HepG2 (cell line): Measurements from ENCODE around the gene ZMIZ1. TPM values are rescaled to one million over a fixed set of nuclear protein-coding genes. Genes with fewer than 3 reads are reported as not detected.
A peak's percentile ranks its signal among the peaks of the same experiment; 100 is the strongest.

Experiments
- ATAC-seq: fragments of 200-7000 bp; cut with Tn5 transposase; 3 replicates; pipeline ENCODE4 v1.9.1; 2020; ENCODE audit warnings: mild to moderate bottlenecking, moderate library complexity
- BruUV-seq: library from RNA; stranded (reverse); fragments of 400-500 nt; replicated peaks from 2 replicates; lab custom pipeline; 2021; lab: Mats Ljungman, UMichigan
- CTCF ChIA-PET: fragments of 300-600 bp; formaldehyde crosslinking; extraction: SDS; loops from one replicate; lab custom pipeline; 2021; ENCODE audit warnings: low total read pairs, inconsistent platforms, low intra/inter-chr PET ratio; lab: Yijun Ruan, JAX
- POLR2A ChIA-PET: fragments of 350-600 bp; sonication (Branson Sonifier 250); formaldehyde crosslinking; loops from one replicate; lab custom pipeline; 2020; ENCODE audit warnings: antibody characterized with exemption, inconsistent platforms; lab: Yijun Ruan, JAX
- DNase-seq: peaks from one replicate; pipeline ENCODE4 v3.0.0-alpha.2; 2015; ENCODE audit warnings: low spot score
- FAIRE-seq: peaks from 3 replicates; lab custom pipeline; 2011; peaks lifted over from hg19 to GRCh38; lab: Jason Lieb, UNC
- H2AFZ ChIP-seq: one replicate; pipeline ENCODE4 v1.6.1; 2011; ENCODE audit warnings: low read length, inconsistent platforms
- H3K27ac ChIP-seq: fragments of 300-600 bp; 3 replicates; pipeline ENCODE4 v1.8.0; 2011; ENCODE audit warnings: mixed run types, mild to moderate bottlenecking, mixed read lengths, low read length, inconsistent platforms; ENCODE audit not compliant: insufficient read depth; ENCODE audit errors: extremely low read length
- H3K27me3 ChIP-seq, 2 experiments: fragments of 200-600 bp in 1 of 2; 2 replicates in 1 of 2; 3 replicates in 1 of 2; pipeline versions ENCODE4 v1.6.0 to v1.8.0; 2011; ENCODE audit warnings: low read length in 2 of 2, mild to moderate bottlenecking in 2 of 2, moderate library complexity in 2 of 2, inconsistent platforms in 1 of 2; ENCODE audit not compliant: insufficient read depth in 2 of 2, control insufficient read depth in 1 of 2
- H3K36me3 ChIP-seq, 2 experiments: fragments of 200-600 bp in 1 of 2; replicated peaks in 1 of 2; 2 replicates in 1 of 2; 3 replicates in 1 of 2; pipeline versions ENCODE4 v1.5.1 to v1.8.0; 2011; ENCODE audit warnings: low read length in 2 of 2, inconsistent platforms in 1 of 2; ENCODE audit not compliant: insufficient read depth in 2 of 2, control insufficient read depth in 1 of 2
- H3K4me1 ChIP-seq: 2 replicates; pipeline ENCODE4 v1.5.1; 2012; ENCODE audit warnings: low read length, inconsistent platforms; ENCODE audit not compliant: insufficient read depth
- H3K4me2 ChIP-seq: 2 replicates; pipeline ENCODE4 v1.6.0; 2011; ENCODE audit warnings: low read depth, low read length, inconsistent platforms
- H3K4me3 ChIP-seq, 3 experiments: fragments of 200-600 bp in 1 of 3; sonication (generic), shearing (Covaris generic) in 1 of 3; replicated peaks in 1 of 3; 2 replicates each; pipeline ENCODE4 v1.5.1; 2011 to 2016; ENCODE audit warnings: low read length in 3 of 3, inconsistent platforms in 2 of 3, low read depth in 2 of 3, mild to moderate bottlenecking in 2 of 3, control low read depth in 1 of 3, mixed read lengths in 1 of 3; ENCODE audit not compliant: insufficient read depth in 1 of 3
- H3K79me2 ChIP-seq: one replicate; pipeline ENCODE4 v1.6.1; 2011; ENCODE audit warnings: low read length, inconsistent platforms; ENCODE audit not compliant: insufficient read depth
- H3K9ac ChIP-seq: 2 replicates; pipeline ENCODE4 v1.6.0; 2011; ENCODE audit warnings: mild to moderate bottlenecking, low read depth, low read length, inconsistent platforms; ENCODE audit not compliant: insufficient read depth
- H3K9me3 ChIP-seq: 2 replicates; pipeline ENCODE4 v1.5.1; 2012; ENCODE audit warnings: mild to moderate bottlenecking, low read length
- H4K20me1 ChIP-seq: 2 replicates; pipeline ENCODE4 v1.6.0; 2011; ENCODE audit warnings: inconsistent platforms, mild to moderate bottlenecking, low read length, moderate library complexity; ENCODE audit not compliant: insufficient read depth
- AGO2 ChIP-seq: fragments of 200-400 bp; formaldehyde crosslinking; optimal IDR thresholded peaks from 2 replicates; pipeline ENCODE3; 2017; ENCODE audit warnings: mild to moderate bottlenecking, low read depth, low read length, moderate library complexity
- ATF2 ChIP-seq: sonication (generic); formaldehyde crosslinking; IDR thresholded peaks from 2 replicates; pipeline ENCODE4 v1.4.0; 2020; ENCODE audit warnings: missing genetic modification reagents
- BRF2 ChIP-seq: sonication (generic); formaldehyde crosslinking; IDR thresholded peaks from 2 replicates; pipeline ENCODE4 v1.8.1; 2022; ENCODE audit warnings: mild to moderate bottlenecking, missing genetic modification reagents
- NFE2L1 ChIP-seq: sonication (generic); formaldehyde crosslinking; IDR thresholded peaks from 2 replicates; pipeline ENCODE4 v1.4.0; 2020; ENCODE audit warnings: missing genetic modification reagents, mild to moderate bottlenecking, borderline replicate concordance
- NR2F2 ChIP-seq: IDR thresholded peaks from 2 replicates; pipeline ENCODE4 v1.6.1; 2012; ENCODE audit warnings: low read depth, inconsistent platforms, borderline replicate concordance
- PHF21A ChIP-seq: sonication (generic); formaldehyde crosslinking; IDR thresholded peaks from 2 replicates; pipeline ENCODE4 v1.5.0; 2020; ENCODE audit warnings: mild to moderate bottlenecking, missing genetic modification reagents
- SOX6 ChIP-seq, 2 experiments: fragments of 450-650 bp in 1 of 2; sonication (generic) in 1 of 2; formaldehyde crosslinking in 1 of 2; IDR thresholded peaks; 2 replicates each; pipeline versions ENCODE4 v1.4.0 to v1.6.1; 2017 to 2020; ENCODE audit warnings: antibody characterized with exemption in 1 of 2, mild to moderate bottlenecking in 1 of 2, missing genetic modification reagents in 1 of 2
- SRSF1 ChIP-seq: fragments of 200-400 bp; formaldehyde crosslinking; optimal IDR thresholded peaks from 2 replicates; pipeline ENCODE3; 2017; ENCODE audit warnings: mild to moderate bottlenecking, low read depth, low read length, moderate library complexity
- ZMYM3 ChIP-seq: sonication (generic); formaldehyde crosslinking; IDR thresholded peaks from 2 replicates; pipeline ENCODE4 v1.5.1; 2020; ENCODE audit warnings: mild to moderate bottlenecking, missing genetic modification reagents
- ZSCAN25 ChIP-seq: sonication (generic); formaldehyde crosslinking; IDR thresholded peaks from 2 replicates; pipeline ENCODE4 v1.8.0; 2022; ENCODE audit warnings: mild to moderate bottlenecking, missing genetic modification reagents
- WGBS: methylation state at CpG from one replicate; pipeline ENCODE4 v1.1.6; 2017; ENCODE audit warnings: low lambda C conversion rate; 5-methylcytosine and 5-hydroxymethylcytosine counted together
- in situ Hi-C: cut with HindIII; loops from 2 replicates; pipeline ENCODE4 v1.10.0; 2017; ENCODE audit warnings: low pct_unique_long_range_greater_than_20kb; ENCODE audit not compliant: extremely low pct_ligation_motif_present
- intact Hi-C: fragments of 100-400 bp; cut with micrococcal nuclease; formaldehyde crosslinking; loops from one replicate; pipeline ENCODE4 v1.10.0; 2022; ENCODE audit not compliant: unreplicated experiment
- polyA plus RNA-seq, 8 experiments: library from polyadenylated mRNA; depleted of rRNA in 3 of 8; stranded (reverse) in 7 of 8; unstranded in 1 of 8; fragments of >200 nt; fragmentation: Illumina TruSeq in 4 of 8; extraction: Trizol in 4 of 8; gene quantifications; 2 replicates each; pipeline versions ENCODE4 v1.2.1 to v1.2.3, GENCODE V29; 2011 to 2016; ENCODE audit warnings: low read depth in 4 of 8, missing spikeins in 1 of 8, mixed read lengths in 1 of 8; ENCODE audit not compliant: insufficient read depth in 1 of 8
- total RNA-seq, 5 experiments: library from RNA; depleted of rRNA; stranded (reverse); fragments of >200 nt; fragmentation: Illumina TruSeq; extraction: Trizol; gene quantifications; 2 replicates each; pipeline ENCODE4 v1.2.3, GENCODE V29; 2016; ENCODE audit warnings: low read depth in 1 of 5
- TF ChIP-seq, protein P1 (sequence below): IDR thresholded peaks from 2 replicates; pipeline ENCODE4 v1.6.1; 2016; ENCODE audit warnings: mild to moderate bottlenecking
- TF ChIP-seq, protein P2 (sequence below): sonication (generic); formaldehyde crosslinking; IDR thresholded peaks from 2 replicates; pipeline ENCODE4 v1.8.0; 2022; ENCODE audit warnings: low read depth, missing genetic modification reagents
- TF ChIP-seq, protein P3 (sequence below): sonication (generic); formaldehyde crosslinking; IDR thresholded peaks from 2 replicates; pipeline ENCODE4 v1.8.1; 2023; ENCODE audit warnings: mild to moderate bottlenecking, moderate library complexity, missing genetic modification reagents

The ZMIZ1 gene
- total and polyA plus RNA-seq, 2 of the 13 experiments (the other 11 are each of a cell fraction or from before 2014, with no cell fraction given): 5.3 to 10.2 TPM

- TF ChIP-seq BRF2 (CRISPR knock-in tag) (no peak), ZMYM3 (CRISPR knock-in tag) (peak; percentile 41; the same call in 1 of the 2 replicates)
- TF ChIP-seq, protein P1, sequence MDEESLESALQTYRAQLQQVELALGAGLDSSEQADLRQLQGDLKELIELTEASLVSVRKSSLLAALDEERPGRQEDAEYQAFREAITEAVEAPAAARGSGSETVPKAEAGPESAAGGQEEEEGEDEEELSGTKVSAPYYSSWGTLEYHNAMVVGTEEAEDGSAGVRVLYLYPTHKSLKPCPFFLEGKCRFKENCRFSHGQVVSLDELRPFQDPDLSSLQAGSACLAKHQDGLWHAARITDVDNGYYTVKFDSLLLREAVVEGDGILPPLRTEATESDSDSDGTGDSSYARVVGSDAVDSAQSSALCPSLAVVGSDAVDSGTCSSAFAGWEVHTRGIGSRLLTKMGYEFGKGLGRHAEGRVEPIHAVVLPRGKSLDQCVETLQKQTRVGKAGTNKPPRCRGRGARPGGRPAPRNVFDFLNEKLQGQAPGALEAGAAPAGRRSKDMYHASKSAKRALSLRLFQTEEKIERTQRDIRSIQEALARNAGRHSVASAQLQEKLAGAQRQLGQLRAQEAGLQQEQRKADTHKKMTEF: peak; percentile 40; the same call in 1 of the 2 replicates
- TF ChIP-seq, protein P2, sequence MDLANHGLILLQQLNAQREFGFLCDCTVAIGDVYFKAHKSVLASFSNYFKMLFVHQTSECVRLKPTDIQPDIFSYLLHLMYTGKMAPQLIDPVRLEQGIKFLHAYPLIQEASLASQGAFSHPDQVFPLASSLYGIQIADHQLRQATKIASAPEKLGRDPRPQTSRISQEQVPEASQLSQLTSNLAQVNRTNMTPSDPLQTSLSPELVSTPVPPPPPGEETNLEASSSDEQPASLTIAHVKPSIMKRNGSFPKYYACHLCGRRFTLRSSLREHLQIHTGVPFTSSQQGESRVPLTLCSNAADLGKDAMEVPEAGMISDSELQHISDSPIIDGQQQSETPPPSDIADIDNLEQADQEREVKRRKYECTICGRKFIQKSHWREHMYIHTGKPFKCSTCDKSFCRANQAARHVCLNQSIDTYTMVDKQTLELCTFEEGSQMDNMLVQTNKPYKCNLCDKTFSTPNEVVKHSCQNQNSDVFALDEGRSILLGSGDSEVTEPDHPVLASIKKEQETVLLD (CRISPR knock-in tag): no peak
These were observed 2.0 kb downstream of the ZMIZ1 start (continued) for GRCh38 chr10:79070606-79071395.

GRCh38 chr10:79071396-79071923 is 2.7 kb downstream of the ZMIZ1 start:
- peak; percentile 81 for DNase-seq
- 0 out of 2 replicates have a peak, but pooled peaks have one; percentile 5 for TF ChIP-seq ZSCAN25 (CRISPR knock-in tag)
- TF ChIP-seq NFE2L1: no peak
- TF ChIP-seq, protein P3, sequence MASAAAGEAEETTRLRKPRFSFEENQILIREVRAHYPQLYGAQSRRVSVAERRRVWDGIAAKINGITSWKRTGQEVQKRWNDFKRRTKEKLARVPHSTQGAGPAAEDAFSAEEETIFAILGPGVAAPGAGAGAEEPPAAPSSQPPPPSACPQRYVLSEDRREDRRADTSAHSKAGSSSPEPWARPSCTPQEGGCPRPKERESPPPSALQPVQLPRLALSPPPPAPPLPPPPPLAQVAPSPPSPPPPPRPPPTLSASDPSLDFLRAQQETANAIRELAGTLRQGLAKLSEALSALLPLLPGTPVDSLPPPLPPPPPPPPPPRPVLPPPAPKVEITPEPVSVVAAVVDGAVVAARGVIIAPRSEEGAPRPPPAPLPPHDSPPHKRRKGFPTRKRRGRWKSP (CRISPR knock-in tag): peak; percentile 50; the same call in 1 of the 2 replicates
- TF ChIP-seq PHF21A (CRISPR knock-in tag): peak; percentile 67
- peak; percentile 62; the same call in 1 of the 2 replicates for TF ChIP-seq NR2F2
- TF ChIP-seq AGO2: peak; percentile 45
- no peak for TF ChIP-seq SRSF1
- 0 out of 2 replicates have a peak, but pooled peaks have one; percentile 13 for TF ChIP-seq ATF2 (CRISPR knock-in tag)
- TF ChIP-seq SOX6 (IDR thresholded peaks at IDR 0.05): no peak
- TF ChIP-seq SOX6 (CRISPR knock-in tag; IDR thresholded peaks at IDR 0.05): peak; percentile 69

More at GRCh38 chr10:79071396-79071923, 2.7 kb downstream of the ZMIZ1 start:
- peak overlapping the region; percentile 93 to 98 (median 93) for H3K4me3 ChIP-seq
- H2AFZ ChIP-seq: no peak overlapping the region
- peak overlapping the region; percentile 91 for H3K27ac ChIP-seq
- peak overlapping the region; percentile 91 for H3K9ac ChIP-seq
- 0% methylated on average over 6 of the region's 18 CpGs for WGBS
- peaks cover 56% of the 10 kb centered on the region for H3K4me1 ChIP-seq
- peaks cover 58% of the 10 kb centered on the region for H4K20me1 ChIP-seq
- FAIRE-seq: peak; percentile 56
- peak overlapping the region; percentile 95 for H3K4me2 ChIP-seq
- H3K79me2 ChIP-seq: peaks cover 69% of the 10 kb centered on the region
- ChIA-PET CTCF (no interaction called here), POLR2A (interaction anchor here (0.9 to 2.7 kb wide), 15 partner anchors 10 to 218 kb away, joined by 3 to 33 read pairs (median 4); no protein-coding TSS in a partner anchor)
- no peaks in the 10 kb centered on the region; a peak in 1 of 5 replicates for H3K27me3 ChIP-seq
- no peaks in the 10 kb centered on the region; a peak in 1 of 5 replicates for H3K36me3 ChIP-seq
- BruUV-seq: no TSS peak
- in situ Hi-C loops: no loop called here
- no peak for ATAC-seq
- intact Hi-C loops: loop anchor here (2.0 to 5.0 kb wide), 5 partner anchors 23 to 123 kb away; no protein-coding TSS in a partner anchor
- no peaks in the 10 kb centered on the region for H3K9me3 ChIP-seq
